Endodermal cell (in vitro differentiated cells): ENCODE measurements around the gene IKZF1. TPM values are rescaled to one million over a fixed set of nuclear protein-coding genes. Genes with fewer than 3 reads are reported as not detected.
A peak's percentile ranks its signal among the peaks of the same experiment; 100 is the strongest.

Experiments
- DNase-seq: peaks from one replicate; pipeline ENCODE4 v3.0.0-alpha.2; 2017
- H3K27ac ChIP-seq: 2 replicates; pipeline ENCODE4 v1.5.1; 2013; ENCODE audit warnings: mild to moderate bottlenecking, low read depth, low read length, moderate library complexity
- H3K27me3 ChIP-seq: 2 replicates; pipeline ENCODE4 v1.6.1; 2013; ENCODE audit warnings: mild to moderate bottlenecking, low read length, moderate library complexity; ENCODE audit not compliant: insufficient read depth, control insufficient read depth, poor library complexity, severe bottlenecking
- H3K36me3 ChIP-seq: 2 replicates; pipeline ENCODE4 v1.7.0; 2013; ENCODE audit warnings: mild to moderate bottlenecking, low read length, moderate library complexity; ENCODE audit not compliant: control insufficient read depth, insufficient read depth
- H3K4me1 ChIP-seq: one replicate; pipeline ENCODE4 v1.7.0; 2013; ENCODE audit warnings: low read length; ENCODE audit not compliant: control insufficient read depth, insufficient read depth
- H3K4me3 ChIP-seq: 2 replicates; pipeline ENCODE4 v1.5.1; 2013; ENCODE audit warnings: mild to moderate bottlenecking, low read length, moderate library complexity
- H3K9ac ChIP-seq: 2 replicates; pipeline ENCODE4 v1.6.1; 2013; ENCODE audit warnings: mild to moderate bottlenecking, low read length, moderate library complexity; ENCODE audit not compliant: poor library complexity, severe bottlenecking; ENCODE audit errors: extremely low read depth
- H3K9me3 ChIP-seq: 2 replicates; pipeline ENCODE4 v1.6.1; 2013; ENCODE audit warnings: mild to moderate bottlenecking, low read length, moderate library complexity; ENCODE audit not compliant: control insufficient read depth
- H3K27ac Mint-ChIP-seq: 2 replicates; pipeline ENCODE4 v1.8.0; 2020; ENCODE audit warnings: mixed read lengths
- H3K27me3 Mint-ChIP-seq: 2 replicates; pipeline ENCODE4 v1.8.0; 2021; ENCODE audit warnings: mild to moderate bottlenecking, mixed read lengths; ENCODE audit not compliant: insufficient read depth
- H3K36me3 Mint-ChIP-seq: 2 replicates; pipeline ENCODE4 v1.8.0; 2020; ENCODE audit warnings: low read depth, mixed read lengths
- H3K4me1 Mint-ChIP-seq: 2 replicates; pipeline ENCODE4 v1.8.0; 2020; ENCODE audit warnings: mixed read lengths
- H3K4me3 Mint-ChIP-seq: 2 replicates; pipeline ENCODE4 v1.8.0; 2020; ENCODE audit warnings: mild to moderate bottlenecking, moderate library complexity, mixed read lengths
- H3K9me3 Mint-ChIP-seq: 2 replicates; pipeline ENCODE4 v1.8.0; 2020; ENCODE audit warnings: mild to moderate bottlenecking, mixed read lengths
- CTCF ChIP-seq: fragments of 200-600 bp; sonication (generic); conservative IDR thresholded peaks from 2 replicates; pipeline ENCODE4 v1.5.0; 2021; ENCODE audit warnings: antibody characterized with exemption, mild to moderate bottlenecking
- WGBS, 2 experiments: methylation state at CpG; one replicate each; pipeline versions ENCODE4 v1.1.5 to v1.1.7; 2013; ENCODE audit warnings: missing lambda C conversion rate in 2 of 2, mixed read lengths in 1 of 2; ENCODE audit not compliant: insufficient coverage in 1 of 2, insufficient read length in 1 of 2; 5-methylcytosine and 5-hydroxymethylcytosine counted together
- total RNA-seq, 2 donors: library from RNA; stranded (reverse); fragmentation: NEBNext Ultra II Directional in 1 of 2; extraction: Animal tissue kit (Norgen Biotek cat#: 25700) in 1 of 2; gene quantifications; 2 replicates in 1 of 2; 3 replicates in 1 of 2; pipeline ENCODE4 v1.2.1, GENCODE V29; 2021

The IKZF1 gene
- total RNA-seq, 2 donors from 2014 or later = 0.44 to 0.55 TPM

GRCh38 chr7:50335230-50335794 is 30.8 kb downstream of the IKZF1 start:
- WGBS, 2 experiments = 95% methylated on average over 1 of the region's 1 CpG; no CpG with 5 or more reads in 1 of the 2 experiments
- Mint-ChIP-seq H3K4me1 (peaks cover 16% of the 10 kb centered on the region), H3K4me3 (no peak overlapping the region), H3K27ac (no peak overlapping the region), H3K9me3 (no peaks in the 10 kb centered on the region), H3K36me3 (no peaks in the 10 kb centered on the region), H3K27me3 (no peaks in the 10 kb centered on the region)
- no peak for DNase-seq
- TF ChIP-seq CTCF = no peak
- no peaks in the 10 kb centered on the region for H3K36me3 ChIP-seq
- H3K4me3 ChIP-seq = no peak overlapping the region
- H3K4me1 ChIP-seq = no peaks in the 10 kb centered on the region
- no peaks in the 10 kb centered on the region for H3K27me3 ChIP-seq
- no peaks in the 10 kb centered on the region for H3K9me3 ChIP-seq
- H3K9ac ChIP-seq = no peak overlapping the region
- H3K27ac ChIP-seq = no peak overlapping the region

- no peak overlapping the region for H3K4me3 Mint-ChIP-seq
Measured at GRCh38 chr7:50335795-50336754, 31.6 kb downstream of the IKZF1 start.

More at GRCh38 chr7:50335795-50336754, 31.6 kb downstream of the IKZF1 start:
- no peaks in the 10 kb centered on the region for H3K9me3 Mint-ChIP-seq
- Histone ChIP-seq H3K4me3 (no peak overlapping the region), H3K9ac (no peak overlapping the region), H3K36me3 (no peaks in the 10 kb centered on the region), H3K4me1 (no peaks in the 10 kb centered on the region), H3K27ac (no peak overlapping the region), H3K27me3 (no peaks in the 10 kb centered on the region), H3K9me3 (no peaks in the 10 kb centered on the region)
- no peaks in the 10 kb centered on the region for H3K27me3 Mint-ChIP-seq
- peak; percentile 49 for DNase-seq
- H3K27ac Mint-ChIP-seq = no peak overlapping the region
- WGBS, 2 experiments = 92 to 93% methylated on average over 13 to 22 of the region's 22 CpGs
- no peak for TF ChIP-seq CTCF
- H3K36me3 Mint-ChIP-seq = no peaks in the 10 kb centered on the region
- peaks cover 16% of the 10 kb centered on the region for H3K4me1 Mint-ChIP-seq
